ENCODE data around the gene ZBTB7C. TPM values are rescaled to one million over a fixed set of nuclear protein-coding genes. Genes with fewer than 3 reads are reported as not detected.

ZBTB7C gene
- total RNA-seq, 2 experiments from 2014 or later = not detected

GRCh38 chr18:48310353-48310752, 98.8 kb downstream of the ZBTB7C start:
- Mint-ChIP-seq H3K27me3 (no peaks in the 10 kb centered on the region), H3K27ac (no peak overlapping the region), H3K36me3 (ENCODE audit: low read depth) (no peaks in the 10 kb centered on the region), H3K4me3 (no peak overlapping the region), H3K4me1 (ENCODE audit: low read depth) (no peaks in the 10 kb centered on the region), H3K9me3 (no peaks in the 10 kb centered on the region)
- no peak for ATAC-seq
- intact Hi-C loops (cut with micrococcal nuclease) = no loop called here
- ChIA-PET POLR2A (no interaction called here), CTCF (no interaction called here)
- TF ChIP-seq CTCF (IDR thresholded peaks at IDR 0.05) = no peak
- no peak for DNase-seq

- no peak overlapping the region for H3K27ac Mint-ChIP-seq
- no peaks in the 10 kb centered on the region for H3K27me3 Mint-ChIP-seq
- H3K4me3 Mint-ChIP-seq = no peak overlapping the region
- POLR2A ChIA-PET = no interaction called here
- no peak for TF ChIP-seq CTCF (IDR thresholded peaks at IDR 0.05)
- no peaks in the 10 kb centered on the region for H3K4me1 Mint-ChIP-seq (ENCODE audit: low read depth)
- intact Hi-C loops (cut with micrococcal nuclease) = no loop called here
- no peaks in the 10 kb centered on the region for H3K9me3 Mint-ChIP-seq
- no peak for DNase-seq
- no peak for ATAC-seq
- CTCF ChIA-PET = no interaction called here
- H3K36me3 Mint-ChIP-seq (ENCODE audit: low read depth) = no peaks in the 10 kb centered on the region
Measured at GRCh38 chr18:48308755-48309575, 100.2 kb downstream of the ZBTB7C start.

GRCh38 chr18:48308027-48308635, 101.1 kb downstream of the ZBTB7C start:
- intact Hi-C loops (cut with micrococcal nuclease) = no loop called here
- H3K9me3 Mint-ChIP-seq = no peaks in the 10 kb centered on the region
- CTCF ChIA-PET = no interaction called here
- ATAC-seq (no peak), DNase-seq (no peak)
- no peaks in the 10 kb centered on the region for H3K4me1 Mint-ChIP-seq (ENCODE audit: low read depth)
- no peaks in the 10 kb centered on the region for H3K36me3 Mint-ChIP-seq (ENCODE audit: low read depth)
- POLR2A ChIA-PET = no interaction called here
- no peak overlapping the region for H3K4me3 Mint-ChIP-seq
- no peak for TF ChIP-seq CTCF (IDR thresholded peaks at IDR 0.05)
- no peak overlapping the region for H3K27ac Mint-ChIP-seq
- no peaks in the 10 kb centered on the region for H3K27me3 Mint-ChIP-seq

- H3K27me3 Mint-ChIP-seq = no peaks in the 10 kb centered on the region
- POLR2A ChIA-PET = interaction anchor here (0.6 kb wide), 1 partner anchor 50 kb away, joined by 8 read pairs; no protein-coding TSS in a partner anchor
- no peak for ATAC-seq
- TF ChIP-seq CTCF (IDR thresholded peaks at IDR 0.05) = no peak
- no peaks in the 10 kb centered on the region for H3K4me1 Mint-ChIP-seq (ENCODE audit: low read depth)
- intact Hi-C loops (cut with micrococcal nuclease) = no loop called here
- DNase-seq = no peak
- H3K4me3 Mint-ChIP-seq = no peak overlapping the region
- H3K36me3 Mint-ChIP-seq (ENCODE audit: low read depth) = no peaks in the 10 kb centered on the region
- no peak overlapping the region for H3K27ac Mint-ChIP-seq
- H3K9me3 Mint-ChIP-seq = no peaks in the 10 kb centered on the region
- CTCF ChIA-PET = no interaction called here
Measured at GRCh38 chr18:48306838-48307237, 102.3 kb downstream of the ZBTB7C start.

Measured in activated CD8-positive, alpha-beta T cell treated with anti-CD3 and anti-CD28 coated beads for 36 hours (primary cell).